OCI-LY1 (cell line): ENCODE data around the gene PADI6.
"Not testable (repeated sequence)": the region's sequence is repeated elsewhere in the genome, so short reads cannot be mapped to it uniquely, and the experiment has no call there.

Experiments
- EZH2 ChIP-seq: fragments of 200-600 bp; sonication (generic), shearing (Covaris generic); IDR thresholded peaks from 2 replicates; pipeline ENCODE4 v1.8.0; 2017; ENCODE audit warnings: borderline replicate concordance, mixed run types, mild to moderate bottlenecking, antibody characterized with exemption, low read length, moderate library complexity, mixed read lengths
- TF ChIP-seq, protein P1 (sequence below): fragments of 200-600 bp; sonication (generic), shearing (Covaris generic); IDR thresholded peaks from 2 replicates; pipeline ENCODE4 v1.5.1; 2017; ENCODE audit warnings: mild to moderate bottlenecking, antibody characterized with exemption, low read length, moderate library complexity, mixed read lengths

- TF ChIP-seq, protein P1, sequence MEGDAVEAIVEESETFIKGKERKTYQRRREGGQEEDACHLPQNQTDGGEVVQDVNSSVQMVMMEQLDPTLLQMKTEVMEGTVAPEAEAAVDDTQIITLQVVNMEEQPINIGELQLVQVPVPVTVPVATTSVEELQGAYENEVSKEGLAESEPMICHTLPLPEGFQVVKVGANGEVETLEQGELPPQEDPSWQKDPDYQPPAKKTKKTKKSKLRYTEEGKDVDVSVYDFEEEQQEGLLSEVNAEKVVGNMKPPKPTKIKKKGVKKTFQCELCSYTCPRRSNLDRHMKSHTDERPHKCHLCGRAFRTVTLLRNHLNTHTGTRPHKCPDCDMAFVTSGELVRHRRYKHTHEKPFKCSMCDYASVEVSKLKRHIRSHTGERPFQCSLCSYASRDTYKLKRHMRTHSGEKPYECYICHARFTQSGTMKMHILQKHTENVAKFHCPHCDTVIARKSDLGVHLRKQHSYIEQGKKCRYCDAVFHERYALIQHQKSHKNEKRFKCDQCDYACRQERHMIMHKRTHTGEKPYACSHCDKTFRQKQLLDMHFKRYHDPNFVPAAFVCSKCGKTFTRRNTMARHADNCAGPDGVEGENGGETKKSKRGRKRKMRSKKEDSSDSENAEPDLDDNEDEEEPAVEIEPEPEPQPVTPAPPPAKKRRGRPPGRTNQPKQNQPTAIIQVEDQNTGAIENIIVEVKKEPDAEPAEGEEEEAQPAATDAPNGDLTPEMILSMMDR = not testable (repeated sequence)
- not testable (repeated sequence) for TF ChIP-seq EZH2
Observed at GRCh38 chr1:17406760-17407475, 34.9 kb downstream of the PADI6 start.
